T-helper 2 cell treated with Interferon-gamma antibody and Interleukin-4, amounts not matched to agents 100 ng/mL and 5 ng/mL, for 36 hours (primary cell): Measurements from ENCODE around the gene CCHCR1. TPM values are rescaled to one million over a fixed set of nuclear protein-coding genes. Genes with fewer than 3 reads are reported as not detected.

Experiments used
- intact Hi-C: fragments of 100-400 bp; cut with micrococcal nuclease; formaldehyde crosslinking; loops from one replicate; pipeline ENCODE4 v1.15.1; 2023
- total RNA-seq: library from RNA; stranded (reverse); gene quantifications from 2 replicates; pipeline ENCODE4 v1.2.3, GENCODE V29; 2022

CCHCR1 gene
- total RNA-seq, 1 donor from 2014 or later = 39.2 TPM

DNA sequence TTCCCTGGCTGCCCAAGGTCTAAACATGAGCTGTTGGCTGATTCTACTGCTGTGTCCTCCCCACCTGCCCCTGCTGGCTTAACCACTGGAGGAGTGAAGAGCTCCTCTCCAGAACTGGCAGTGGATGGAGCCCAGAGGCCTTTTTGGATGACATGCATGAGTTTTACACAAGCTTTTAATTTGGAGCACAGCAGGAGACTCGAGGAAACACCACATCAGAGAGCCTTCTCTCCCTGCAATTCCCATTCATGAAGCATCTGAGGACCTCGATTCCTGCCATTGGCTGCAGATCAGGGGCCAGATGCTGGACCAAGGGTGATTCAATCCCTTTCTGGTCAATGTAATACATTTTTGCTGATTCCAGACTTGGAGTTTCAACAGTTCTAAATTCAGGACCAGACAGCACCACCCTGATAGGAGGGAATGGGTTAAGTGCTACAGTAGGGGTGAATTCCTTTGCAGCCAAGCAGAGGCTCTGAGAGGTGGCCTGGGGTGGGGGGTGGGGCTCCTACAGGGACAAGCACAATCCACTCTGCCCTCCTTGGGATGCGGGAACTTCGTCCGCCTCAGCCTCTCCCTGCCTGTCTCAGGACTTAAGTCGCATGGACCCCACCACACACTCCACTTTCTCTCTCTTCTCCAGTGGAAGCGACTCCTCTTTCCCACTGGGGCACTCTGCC lies 43.6 kb downstream of the CCHCR1 start:
- intact Hi-C loops = no loop called here

GRCh38 chr6:31112478-31112877 lies 45.1 kb downstream of the CCHCR1 start, which contains the start of gene C6orf15:
Gene C6orf15 (minus strand): TSS chr6:31112575. CDS start chr6:31112555, 20 bp downstream.
- intact Hi-C loops = no loop called here

- intact Hi-C loops = no loop called here
Observed at GRCh38 chr6:31111712-31112111, 45.9 kb downstream of the CCHCR1 start.

- intact Hi-C loops = no loop called here
Observed at GRCh38 chr6:31110825-31111582, 46.6 kb downstream of the CCHCR1 start.

DNA sequence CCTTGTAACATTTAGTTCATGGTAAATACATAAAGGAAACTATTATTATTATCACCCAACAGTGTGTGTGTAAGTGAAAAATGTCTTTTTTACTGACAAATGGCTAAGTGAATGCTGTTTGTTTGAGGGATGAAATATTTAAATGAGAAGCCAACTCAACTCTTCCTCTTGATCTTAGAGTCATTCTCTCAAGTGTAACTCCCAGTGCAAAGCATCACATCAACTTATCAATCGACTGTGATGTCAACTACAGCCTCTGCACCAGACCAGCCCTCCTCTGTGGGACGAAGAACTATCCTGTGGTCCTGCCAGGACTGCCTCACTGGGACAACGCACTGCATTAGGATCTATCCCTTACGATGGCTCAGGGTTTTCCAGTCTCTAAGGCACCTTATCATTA lies 50.5 kb downstream of the CCHCR1 start:
- intact Hi-C loops = no loop called here

GRCh38 chr6:31103136-31103535 lies 54.5 kb downstream of the CCHCR1 start:
- intact Hi-C loops = no loop called here

DNA sequence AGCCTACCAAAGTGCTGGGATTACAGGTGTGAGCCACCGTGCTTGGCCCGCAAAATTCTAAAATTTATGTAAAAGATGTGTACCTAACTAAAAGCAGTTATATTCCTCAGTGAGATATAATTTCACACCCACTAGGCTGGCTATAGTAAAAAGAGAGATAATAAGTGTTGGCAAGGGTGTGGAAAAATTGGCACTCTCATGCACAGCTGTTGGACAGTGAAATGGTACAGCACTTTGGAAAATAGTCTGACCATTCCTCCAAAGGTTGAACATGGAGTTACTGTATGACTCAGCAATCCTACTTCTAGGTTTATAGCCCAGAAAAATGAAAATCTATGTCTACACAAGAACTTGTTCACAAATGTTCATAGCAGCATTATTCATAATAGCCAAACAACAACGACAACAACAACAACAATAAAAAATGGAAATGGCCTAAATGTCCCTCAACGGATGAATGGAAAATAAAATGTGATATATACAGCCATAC lies 59.1 kb downstream of the CCHCR1 start:
- intact Hi-C loops = no loop called here

DNA sequence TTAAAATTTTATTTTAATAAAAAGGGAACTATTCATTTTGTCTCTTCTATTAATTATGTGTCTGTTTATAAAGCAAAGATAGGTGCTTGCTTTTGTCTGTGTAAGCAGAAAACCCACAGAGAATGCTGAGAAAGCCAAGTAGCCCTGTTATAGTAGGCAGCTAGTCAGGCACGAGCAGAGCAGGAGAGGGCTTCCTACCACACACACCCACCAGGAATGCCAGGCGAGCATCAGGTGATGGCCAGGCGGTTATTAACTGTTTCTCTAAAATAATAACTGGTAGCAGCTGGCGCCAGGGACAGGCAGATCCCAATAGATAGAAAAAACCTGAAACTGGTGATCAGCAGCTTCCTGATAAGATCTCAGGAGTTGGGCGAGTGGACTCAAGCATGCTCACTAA lies 60.9 kb downstream of the CCHCR1 start:
- intact Hi-C loops = no loop called here

- intact Hi-C loops = no loop called here
Observed at GRCh38 chr6:31096215-31096614, 61.4 kb downstream of the CCHCR1 start.

DNA sequence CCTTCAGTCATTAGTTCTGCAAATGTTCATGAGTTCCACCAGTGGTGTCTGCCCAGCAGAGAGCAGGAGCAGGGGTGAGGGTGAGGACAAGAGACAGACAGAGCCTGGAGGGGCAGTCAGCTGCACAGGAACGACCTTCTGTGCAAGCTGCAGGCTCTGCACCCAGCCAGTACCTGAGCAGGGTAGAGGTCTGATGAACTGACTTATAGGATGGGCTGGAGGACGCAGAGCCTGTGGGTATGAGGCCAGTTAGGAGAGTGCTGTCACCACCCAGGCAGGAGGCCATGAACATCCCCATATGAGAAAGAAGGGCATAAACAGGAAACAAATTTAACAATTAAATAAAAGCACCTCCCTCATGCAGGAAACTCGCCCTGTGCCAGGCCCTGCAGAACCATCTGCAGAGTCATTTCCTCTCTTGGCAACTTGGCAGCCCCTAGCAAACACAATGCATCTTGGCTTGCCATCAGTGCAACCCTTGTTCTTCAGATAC lies 63.2 kb downstream of the CCHCR1 start:
- intact Hi-C loops = no loop called here

GRCh38 chr6:31092769-31093505 lies 64.7 kb downstream of the CCHCR1 start:
- intact Hi-C loops = no loop called here

Other genes with a start within 250 kb of the CCHCR1 start
- 29.8 and 32.1 TPM in 2 replicates for gene GTF2H4, start 249.6 kb downstream of the CCHCR1 start, total RNA-seq
- gene VARS2, start 243.6 kb downstream of the CCHCR1 start, total RNA-seq = 40.4 and 42.1 TPM in 2 replicates
- gene SFTA2, start 225.6 kb downstream of the CCHCR1 start, total RNA-seq = not detected in 2 replicates
- not detected in 2 replicates for gene MUCL3, start 216.8 kb downstream of the CCHCR1 start, total RNA-seq
- not detected in 2 replicates for gene MUC21, start 174.1 kb downstream of the CCHCR1 start, total RNA-seq
- not detected in 2 replicates for gene MUC22, start 147.3 kb downstream of the CCHCR1 start, total RNA-seq
- gene C6orf15, start 45.2 kb downstream of the CCHCR1 start, total RNA-seq = not detected in 2 replicates
- gene PSORS1C1, start 43.0 kb downstream of the CCHCR1 start, total RNA-seq = not detected in 2 replicates
- not detected in 2 replicates for gene CDSN, start 37.4 kb downstream of the CCHCR1 start, total RNA-seq
- gene PSORS1C2, start 18.7 kb downstream of the CCHCR1 start, total RNA-seq = not detected in 2 replicates
- 77.2 and 79.0 TPM in 2 replicates for gene TCF19, start 787 bp upstream of the CCHCR1 start, total RNA-seq
- not detected in 2 replicates for gene POU5F1, start 12.9 kb upstream of the CCHCR1 start, total RNA-seq
- 1,191 and 1,208 TPM in 2 replicates for gene HLA-C, start 114.3 kb upstream of the CCHCR1 start, total RNA-seq
- gene HLA-B, start 199.4 kb upstream of the CCHCR1 start, total RNA-seq = 4,049 and 4,078 TPM in 2 replicates
- 9.3 and 11.8 TPM in 2 replicates for gene MICA, start 245.8 kb upstream of the CCHCR1 start, total RNA-seq